Astrocyte (in vitro differentiated cells and primary cell): ENCODE measurements around the gene LAMB4. TPM values are rescaled to one million over a fixed set of nuclear protein-coding genes. Genes with fewer than 3 reads are reported as not detected.

Experiments
- DNase-seq: peaks from one replicate; pipeline ENCODE4 v3.0.0-alpha.2; 2010; ENCODE audit warnings: low read depth
- FAIRE-seq: peaks from 2 replicates; lab custom pipeline; 2011; peaks lifted over from hg19 to GRCh38; lab: Jason Lieb, UNC
- H2AFZ ChIP-seq: 2 replicates; pipeline ENCODE4 v1.6.0; 2012; ENCODE audit warnings: low read depth, low read length, inconsistent platforms
- H3K27ac ChIP-seq: 2 replicates; pipeline ENCODE4 v1.5.1; 2011; ENCODE audit warnings: low read depth, low read length, inconsistent platforms
- H3K27me3 ChIP-seq: 2 replicates; pipeline ENCODE4 v1.6.0; 2011; ENCODE audit warnings: low read length, inconsistent platforms; ENCODE audit not compliant: insufficient read depth
- H3K36me3 ChIP-seq: 2 replicates; pipeline ENCODE4 v1.5.1; 2011; ENCODE audit warnings: low read length, inconsistent platforms; ENCODE audit not compliant: insufficient read depth
- H3K4me1 ChIP-seq: 2 replicates; pipeline ENCODE4 v1.5.1; 2011; ENCODE audit warnings: low read length, inconsistent platforms; ENCODE audit not compliant: insufficient read depth
- H3K4me2 ChIP-seq: 2 replicates; pipeline ENCODE4 v1.6.0; 2012; ENCODE audit warnings: low read length, inconsistent platforms
- H3K4me3 ChIP-seq: 2 replicates; pipeline ENCODE4 v1.5.1; 2011; ENCODE audit warnings: low read depth, mild to moderate bottlenecking, low read length, inconsistent platforms; ENCODE audit not compliant: insufficient read depth
- H3K79me2 ChIP-seq: 2 replicates; pipeline ENCODE4 v1.6.0; 2012; ENCODE audit warnings: mild to moderate bottlenecking, low read length, inconsistent platforms; ENCODE audit not compliant: insufficient read depth
- H3K9ac ChIP-seq: 2 replicates; pipeline ENCODE4 v1.6.0; 2012; ENCODE audit warnings: mild to moderate bottlenecking, low read length, inconsistent platforms
- H3K9me3 ChIP-seq: 2 replicates; pipeline ENCODE4 v1.5.1; 2012; ENCODE audit warnings: low read depth, mild to moderate bottlenecking, low read length, inconsistent platforms; ENCODE audit not compliant: insufficient read depth
- H4K20me1 ChIP-seq: 2 replicates; pipeline ENCODE4 v1.6.0; 2012; ENCODE audit warnings: low read length, inconsistent platforms; ENCODE audit not compliant: insufficient read depth
- H3K27ac Mint-ChIP-seq: one replicate; pipeline ENCODE4 v1.8.0; 2021; ENCODE audit warnings: mild to moderate bottlenecking, mixed read lengths; ENCODE audit not compliant: unreplicated experiment
- H3K27me3 Mint-ChIP-seq: one replicate; pipeline ENCODE4 v1.8.0; 2021; ENCODE audit warnings: low read depth, mixed read lengths; ENCODE audit not compliant: unreplicated experiment
- H3K36me3 Mint-ChIP-seq: one replicate; pipeline ENCODE4 v1.8.0; 2021; ENCODE audit warnings: low read depth, mixed read lengths; ENCODE audit not compliant: unreplicated experiment
- H3K4me1 Mint-ChIP-seq: one replicate; pipeline ENCODE4 v1.8.0; 2021; ENCODE audit warnings: low read depth, mixed read lengths; ENCODE audit not compliant: unreplicated experiment
- H3K4me3 Mint-ChIP-seq: one replicate; pipeline ENCODE4 v1.8.0; 2021; ENCODE audit warnings: mild to moderate bottlenecking, moderate library complexity, mixed read lengths; ENCODE audit not compliant: unreplicated experiment
- H3K9me3 Mint-ChIP-seq: one replicate; pipeline ENCODE4 v1.8.0; 2021; ENCODE audit warnings: mild to moderate bottlenecking, mixed read lengths; ENCODE audit not compliant: unreplicated experiment
- EZH2 ChIP-seq: IDR thresholded peaks from 2 replicates; pipeline ENCODE4 v1.6.1; 2012; ENCODE audit warnings: mild to moderate bottlenecking, low read length, inconsistent platforms; ENCODE audit not compliant: insufficient read depth
- total RNA-seq: library from RNA; stranded (reverse); gene quantifications from 2 replicates; pipeline ENCODE4 v1.2.1, GENCODE V29; 2021
- TF ChIP-seq, protein P1 (sequence below): IDR thresholded peaks from 2 replicates; pipeline ENCODE4 v1.5.1; 2011; ENCODE audit warnings: low read depth, mild to moderate bottlenecking, inconsistent platforms, low read length, moderate library complexity; ENCODE audit not compliant: insufficient read depth

LAMB4 gene
- total RNA-seq, 1 donor from 2014 or later, result 0.16 TPM

- Mint-ChIP-seq H3K27ac (no peak overlapping the region), H3K4me3 (no peak overlapping the region), H3K4me1 (no peaks in the 10 kb centered on the region), H3K9me3 (peaks cover 2% of the 10 kb centered on the region), H3K27me3 (peaks cover 5% of the 10 kb centered on the region), H3K36me3 (no peaks in the 10 kb centered on the region)
- no peak overlapping the region for H3K9ac ChIP-seq
- DNase-seq, result no peak
- no peaks in the 10 kb centered on the region for H4K20me1 ChIP-seq
- H3K27me3 ChIP-seq, result no peaks in the 10 kb centered on the region
- H3K9me3 ChIP-seq, result no peaks in the 10 kb centered on the region
- TF ChIP-seq, protein P1, sequence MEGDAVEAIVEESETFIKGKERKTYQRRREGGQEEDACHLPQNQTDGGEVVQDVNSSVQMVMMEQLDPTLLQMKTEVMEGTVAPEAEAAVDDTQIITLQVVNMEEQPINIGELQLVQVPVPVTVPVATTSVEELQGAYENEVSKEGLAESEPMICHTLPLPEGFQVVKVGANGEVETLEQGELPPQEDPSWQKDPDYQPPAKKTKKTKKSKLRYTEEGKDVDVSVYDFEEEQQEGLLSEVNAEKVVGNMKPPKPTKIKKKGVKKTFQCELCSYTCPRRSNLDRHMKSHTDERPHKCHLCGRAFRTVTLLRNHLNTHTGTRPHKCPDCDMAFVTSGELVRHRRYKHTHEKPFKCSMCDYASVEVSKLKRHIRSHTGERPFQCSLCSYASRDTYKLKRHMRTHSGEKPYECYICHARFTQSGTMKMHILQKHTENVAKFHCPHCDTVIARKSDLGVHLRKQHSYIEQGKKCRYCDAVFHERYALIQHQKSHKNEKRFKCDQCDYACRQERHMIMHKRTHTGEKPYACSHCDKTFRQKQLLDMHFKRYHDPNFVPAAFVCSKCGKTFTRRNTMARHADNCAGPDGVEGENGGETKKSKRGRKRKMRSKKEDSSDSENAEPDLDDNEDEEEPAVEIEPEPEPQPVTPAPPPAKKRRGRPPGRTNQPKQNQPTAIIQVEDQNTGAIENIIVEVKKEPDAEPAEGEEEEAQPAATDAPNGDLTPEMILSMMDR, result no peak
- no peak for TF ChIP-seq EZH2
- FAIRE-seq, result no peak
- no peaks in the 10 kb centered on the region for H3K36me3 ChIP-seq
- no peaks in the 10 kb centered on the region for H3K4me1 ChIP-seq
- H2AFZ ChIP-seq, result no peak overlapping the region
- no peak overlapping the region for H3K27ac ChIP-seq
- no peaks in the 10 kb centered on the region for H3K79me2 ChIP-seq
- H3K4me3 ChIP-seq, result no peak overlapping the region
- H3K4me2 ChIP-seq, result no peak overlapping the region
These were observed 58.0 kb downstream of the LAMB4 start for GRCh38 chr7:108072116-108072515.

- no peaks in the 10 kb centered on the region for H3K9me3 ChIP-seq
- no peak overlapping the region for H3K27ac ChIP-seq
- H2AFZ ChIP-seq, result no peak overlapping the region
- DNase-seq (no peak), FAIRE-seq (no peak)
- no peak overlapping the region for H3K4me2 ChIP-seq
- H3K9ac ChIP-seq, result no peak overlapping the region
- no peak overlapping the region for H3K4me3 ChIP-seq
- no peaks in the 10 kb centered on the region for H4K20me1 ChIP-seq
- peaks cover under 1% of the 10 kb centered on the region for H3K4me1 ChIP-seq
- Mint-ChIP-seq H3K4me3 (no peak overlapping the region), H3K27me3 (peaks cover 5% of the 10 kb centered on the region), H3K27ac (no peak overlapping the region), H3K4me1 (no peaks in the 10 kb centered on the region), H3K36me3 (no peaks in the 10 kb centered on the region), H3K9me3 (peaks cover 2% of the 10 kb centered on the region)
- TF ChIP-seq EZH2, result no peak
- TF ChIP-seq, protein P1, result no peak
- H3K79me2 ChIP-seq, result no peaks in the 10 kb centered on the region
- H3K27me3 ChIP-seq, result no peaks in the 10 kb centered on the region
- no peaks in the 10 kb centered on the region for H3K36me3 ChIP-seq
These were observed 58.6 kb downstream of the LAMB4 start for GRCh38 chr7:108071551-108071950.

DNA sequence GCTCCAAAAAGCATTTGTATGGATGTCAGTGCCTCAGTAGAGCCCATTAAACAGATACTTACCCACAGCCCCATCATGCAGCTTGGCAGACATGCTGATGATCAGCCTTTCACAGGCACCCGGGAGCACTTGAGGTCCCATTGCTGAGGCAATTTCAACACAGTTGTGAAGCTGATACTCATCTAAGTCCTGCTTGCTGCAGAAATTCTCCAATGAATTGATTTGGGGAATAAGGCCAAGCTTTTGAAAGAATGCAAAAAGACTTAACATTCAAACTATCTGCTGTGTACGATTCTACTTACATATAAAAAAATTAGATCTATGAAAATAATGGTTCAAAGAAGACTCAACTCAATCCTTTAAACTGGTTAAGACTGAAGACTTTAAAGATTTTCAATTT lies 60.5 kb downstream of the LAMB4 start:
- H3K9ac ChIP-seq, result no peak overlapping the region
- Mint-ChIP-seq H3K27me3 (peaks cover 5% of the 10 kb centered on the region), H3K27ac (no peak overlapping the region), H3K4me3 (no peak overlapping the region), H3K4me1 (no peaks in the 10 kb centered on the region), H3K9me3 (peaks cover 2% of the 10 kb centered on the region), H3K36me3 (no peaks in the 10 kb centered on the region)
- no peaks in the 10 kb centered on the region for H4K20me1 ChIP-seq
- H3K36me3 ChIP-seq, result no peaks in the 10 kb centered on the region
- H3K4me1 ChIP-seq, result peaks cover 4% of the 10 kb centered on the region
- no peak overlapping the region for H2AFZ ChIP-seq
- H3K27me3 ChIP-seq, result no peaks in the 10 kb centered on the region
- no peak for TF ChIP-seq EZH2
- TF ChIP-seq, protein P1, result no peak
- FAIRE-seq, result no peak
- H3K4me3 ChIP-seq, result no peak overlapping the region
- H3K79me2 ChIP-seq, result no peaks in the 10 kb centered on the region
- H3K9me3 ChIP-seq, result no peaks in the 10 kb centered on the region
- H3K27ac ChIP-seq, result no peak overlapping the region
- no peak for DNase-seq
- H3K4me2 ChIP-seq, result no peak overlapping the region
